T-helper 22 cell (primary cell): Measurements from ENCODE around the gene PRDM8.
"Not testable (repeated sequence)": the region's sequence is repeated elsewhere in the genome, so short reads cannot be mapped to it uniquely, and the experiment has no call there.

Experiments
- DNase-seq: peaks from one replicate; pipeline ENCODE4 v3.0.0-alpha.2; 2020; ENCODE audit warnings: low read depth

PRDM8 gene

DNA sequence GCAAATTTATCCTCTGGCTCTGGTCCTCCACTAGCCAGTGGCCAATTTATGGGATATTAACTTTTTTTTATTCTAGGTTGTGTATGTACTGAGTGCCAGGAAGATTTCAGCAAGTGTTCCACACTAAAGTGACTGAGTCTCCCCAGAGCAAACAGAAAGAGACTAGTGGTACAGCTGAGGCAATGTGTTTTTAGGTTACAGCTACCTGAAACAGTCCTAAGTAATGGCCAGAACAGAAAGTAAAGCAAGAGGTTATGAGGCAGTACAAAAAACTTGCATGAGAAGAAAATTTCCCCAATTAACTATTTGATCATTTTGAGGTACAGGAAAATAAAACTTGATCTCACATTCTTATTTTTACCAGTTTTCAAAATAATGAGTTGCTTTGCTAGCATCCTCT is 31.2 kb downstream of the PRDM8 start:
- DNase-seq, result no peak

DNA sequence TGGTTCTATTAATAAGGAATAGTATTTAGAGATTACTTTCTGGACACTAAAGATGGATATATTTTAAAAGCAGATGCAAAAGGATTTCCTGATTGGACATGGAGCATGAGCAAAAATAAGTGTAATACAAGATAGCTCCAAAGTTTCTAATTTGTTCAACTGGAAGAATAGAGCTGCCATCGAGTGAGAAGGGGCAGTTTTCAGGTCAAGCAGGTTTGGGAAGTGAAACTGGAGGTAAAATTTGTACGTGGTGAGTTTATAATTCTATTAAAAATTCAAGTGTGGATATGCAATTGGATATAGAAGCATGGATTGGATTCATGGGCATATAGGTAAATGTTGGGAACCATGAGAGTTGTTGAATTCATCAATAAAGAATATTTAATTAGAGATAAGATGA is 31.8 kb downstream of the PRDM8 start:
- no peak for DNase-seq

GRCh38 chr4:80229590-80229989 is 32.3 kb downstream of the PRDM8 start:
- no peak for DNase-seq

GRCh38 chr4:80231180-80231579 is 33.9 kb downstream of the PRDM8 start:
- DNase-seq, result no peak

DNA sequence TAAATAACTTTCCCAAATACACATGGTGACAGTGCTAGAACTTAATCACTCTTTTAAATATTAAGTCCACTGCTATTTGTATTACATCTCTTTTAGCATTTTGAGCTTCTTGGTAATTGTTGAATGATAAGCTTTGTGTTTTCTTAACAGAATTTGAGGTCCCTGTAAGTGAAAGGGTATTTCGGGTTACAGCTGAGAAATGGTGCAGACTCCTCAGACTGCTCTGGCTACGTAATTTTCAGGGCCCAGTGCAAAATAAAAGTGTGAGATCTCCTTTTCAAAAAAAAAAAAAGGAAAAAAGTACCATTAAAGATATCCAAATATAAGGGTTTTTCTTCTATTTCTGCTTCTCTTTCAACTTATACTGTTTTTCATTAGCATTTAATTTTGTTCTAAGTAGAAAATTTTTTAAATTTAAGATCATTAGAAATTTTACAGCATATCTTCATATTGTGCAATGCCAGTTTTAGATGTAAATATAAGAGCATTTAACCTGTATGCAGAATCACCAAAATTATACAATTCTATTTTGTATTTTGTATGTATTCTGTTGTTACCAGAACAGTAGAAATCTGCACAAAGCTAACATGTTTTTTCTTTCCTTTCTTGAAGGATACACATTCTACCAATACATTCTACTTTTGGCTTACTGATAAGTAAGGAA is 35.5 kb downstream of the PRDM8 start:
- DNase-seq, result no peak

DNA sequence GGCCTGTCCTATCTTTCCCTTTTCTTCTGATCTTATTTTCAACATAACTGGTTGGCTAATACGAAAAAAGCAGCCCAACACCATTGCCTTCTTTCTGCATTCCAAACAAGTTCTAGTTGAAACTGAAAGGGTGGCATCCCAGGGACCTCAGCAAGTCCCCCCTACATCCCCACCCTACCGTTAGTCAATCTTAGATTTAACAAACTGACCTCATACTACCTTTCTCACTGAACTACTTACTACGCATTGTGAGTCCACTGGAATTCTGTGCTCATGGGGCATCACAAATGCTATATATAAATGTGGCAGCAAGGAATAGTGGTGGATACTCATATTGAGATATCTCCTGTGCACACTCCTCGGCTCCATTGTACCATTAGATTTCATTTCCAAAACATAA is 36.1 kb downstream of the PRDM8 start:
- no peak for DNase-seq

GRCh38 chr4:80235451-80235850 is 38.1 kb downstream of the PRDM8 start:
- no peak for DNase-seq

- DNase-seq, result no peak
Observed at GRCh38 chr4:80237992-80238391, 40.7 kb downstream of the PRDM8 start.

DNA sequence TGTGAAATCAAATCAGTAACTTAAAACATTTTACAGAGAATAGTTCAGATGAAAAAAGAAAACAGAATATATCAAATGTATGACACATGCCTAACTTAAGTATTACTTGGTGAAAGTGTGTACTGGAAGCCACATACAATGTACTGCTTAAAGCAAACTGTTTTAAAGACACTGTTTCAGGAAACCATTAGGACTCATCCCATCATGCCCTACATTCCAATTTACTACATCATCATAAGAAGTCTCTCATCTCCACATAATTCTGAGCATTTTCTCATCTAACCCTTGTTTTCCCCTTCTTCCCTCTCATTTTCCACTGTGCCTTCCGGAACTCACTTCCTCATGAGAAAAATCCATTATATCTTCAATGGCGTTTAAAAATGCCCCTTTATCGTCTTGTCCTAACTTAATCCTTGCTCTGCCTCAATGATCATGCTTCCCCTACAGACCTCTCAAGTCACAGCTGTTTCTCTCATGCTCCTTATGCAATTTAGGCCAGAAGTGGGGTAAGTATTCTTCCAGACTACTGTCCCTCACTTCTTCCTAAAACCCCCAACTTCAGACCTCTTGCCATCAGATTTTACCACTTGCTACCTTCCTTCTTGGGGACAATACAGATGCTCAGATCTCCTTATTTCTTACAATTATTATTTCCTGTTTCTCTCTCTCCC is 42.3 kb downstream of the PRDM8 start:
- no peak for DNase-seq

DNA sequence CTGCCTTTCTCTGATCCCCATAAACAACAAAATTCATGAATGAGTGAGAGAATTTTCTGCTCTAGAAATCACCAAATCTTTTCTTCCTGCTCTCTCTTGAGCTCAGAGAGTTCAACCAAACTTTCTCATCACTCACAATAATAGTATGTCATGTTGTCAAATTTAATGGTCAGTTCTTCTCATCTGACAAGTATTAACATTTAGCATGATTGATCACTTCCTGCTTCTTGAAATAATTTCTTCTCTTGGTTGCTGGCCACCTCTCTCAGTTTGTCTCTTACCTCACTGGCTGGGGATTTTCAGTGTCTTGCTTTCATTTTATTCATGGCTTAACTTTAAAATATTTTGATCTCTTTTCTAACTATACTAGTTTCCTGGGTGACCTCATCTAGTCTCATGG is 43.7 kb downstream of the PRDM8 start:
- no peak for DNase-seq

- DNase-seq, result no peak
Observed at GRCh38 chr4:80243274-80244018, 46.1 kb downstream of the PRDM8 start.

GRCh38 chr4:80247484-80247883 is 50.2 kb downstream of the PRDM8 start:
- not testable (repeated sequence) for DNase-seq

- no peak for DNase-seq
Observed at GRCh38 chr4:80249144-80249543, 51.8 kb downstream of the PRDM8 start.

DNA sequence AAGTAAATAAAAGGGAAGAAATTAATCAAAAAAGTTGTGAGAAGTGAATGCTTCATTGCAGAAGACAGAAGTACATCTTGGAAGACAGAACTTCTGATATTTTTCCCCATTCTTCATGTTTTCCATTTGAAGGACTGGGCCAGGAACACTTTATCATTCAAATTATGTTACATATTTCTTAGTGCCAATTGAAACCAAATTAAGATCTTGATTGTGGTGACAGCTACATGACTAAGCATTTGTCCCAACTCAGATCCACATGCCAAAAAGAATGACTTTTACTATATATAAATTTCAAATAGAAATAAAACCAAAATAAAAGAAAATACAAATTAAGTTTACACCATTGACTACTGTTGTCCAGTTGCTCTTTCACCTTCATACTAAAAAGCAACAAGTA is 55.1 kb downstream of the PRDM8 start:
- DNase-seq, result no peak

GRCh38 chr4:80252953-80253352 is 55.6 kb downstream of the PRDM8 start:
- DNase-seq, result no peak

- no peak for DNase-seq
Observed at GRCh38 chr4:80253510-80253909, 56.2 kb downstream of the PRDM8 start.
